ENCODE data around the gene LCN12. TPM values are rescaled to one million over a fixed set of nuclear protein-coding genes. Genes with fewer than 3 reads are reported as not detected.
A peak's percentile ranks its signal among the peaks of the same experiment; 100 is the strongest.
"Not testable (repeated sequence)": the region's sequence is repeated elsewhere in the genome, so short reads cannot be mapped to it uniquely, and the experiment has no call there.

Gene LCN12
- total and polyA plus RNA-seq, 12 donors = 0.74 to 17.9 (median 6.8) TPM

GRCh38 chr9:137004285-137004684, 52.2 kb downstream of the LCN12 start:
- intact Hi-C loops (cut with DNase I); DNase-seq; H3K27ac ChIP-seq; H3K27me3 ChIP-seq; ATAC-seq; H3K4me3 ChIP-seq: not testable (repeated sequence)
- Histone ChIP-seq H3K36me3 (peaks cover 0 to 14% (median 0%) of the 10 kb centered on the region in 9 donors), H3K4me1 (peaks cover 0 to 28% (median 0%) of the 10 kb centered on the region in 9 donors), H3K9me3 (peaks cover 0 to 13% (median 0%) of the 10 kb centered on the region in 11 donors)
- peak in 8 of 9 donors; percentile 13 to 50 (median 39) for TF ChIP-seq CTCF (IDR thresholded peaks at IDR 0.05)
- WGBS, 2 donors = 40 to 47% methylated on average over 17 of the region's 17 CpGs

Other genes with a start within 250 kb of the LCN12 start
Only the 30 nearest of the 33 such genes appear.
- 10 to 100 TPM in 3 of 10 donors, 1 to 10 TPM in 4, under 1 TPM in 3; 0.44 to 28.7 (median 1.7) TPM for gene LCN10, start 209.3 kb upstream of the LCN12 start, total RNA-seq
- 100 to 1,000 TPM in 1 of 2 donors, 10 to 100 TPM in 1; 34.0 to 144 TPM for gene LCN10, start 209.3 kb upstream of the LCN12 start, polyA plus RNA-seq
- gene LCN6, start 203.7 kb upstream of the LCN12 start, total RNA-seq = 10 to 100 TPM in 3 of 10 donors, 1 to 10 TPM in 7; 1.5 to 76.8 (median 3.5) TPM
- gene LCN6, start 203.7 kb upstream of the LCN12 start, polyA plus RNA-seq = 100 to 1,000 TPM in 1 of 2 donors, 10 to 100 TPM in 1; 95.6 to 261 TPM
- not detected for gene LCN8, start 194.0 kb upstream of the LCN12 start, total RNA-seq
- not detected for gene LCN8, start 194.0 kb upstream of the LCN12 start, polyA plus RNA-seq
- 10 to 100 TPM in 1 of 10 donors, 1 to 10 TPM in 1, under 1 TPM in 1, not detected in 7; 0.85 to 20.1 (median 1.3) TPM for gene LCN15, start 187.8 kb upstream of the LCN12 start, total RNA-seq
- gene LCN15, start 187.8 kb upstream of the LCN12 start, polyA plus RNA-seq = 1 to 10 TPM; 1.0 to 6.1 TPM
- gene TMEM141, start 160.9 kb upstream of the LCN12 start, total RNA-seq = 10 to 100 TPM; 48.1 to 83.4 (median 61.8) TPM
- 100 to 1,000 TPM in 1 of 2 donors, 10 to 100 TPM in 1; 95.6 to 107 TPM for gene TMEM141, start 160.9 kb upstream of the LCN12 start, polyA plus RNA-seq
- gene CCDC183, start 155.9 kb upstream of the LCN12 start, total RNA-seq = 1 to 10 TPM in 6 of 10 donors, under 1 TPM in 4; 0.56 to 2.4 (median 1.1) TPM
- gene CCDC183, start 155.9 kb upstream of the LCN12 start, polyA plus RNA-seq = 1 to 10 TPM in 1 of 2 donors, under 1 TPM in 1; 0.49 to 9.2 TPM
- 10 to 100 TPM; 61.6 to 91.2 (median 66.6) TPM for gene RABL6, start 144.3 kb upstream of the LCN12 start, total RNA-seq
- gene RABL6, start 144.3 kb upstream of the LCN12 start, polyA plus RNA-seq = 10 to 100 TPM; 60.5 to 97.4 TPM
- 1 to 10 TPM; 3.6 to 8.3 (median 5.9) TPM for gene AJM1, start 109.8 kb upstream of the LCN12 start, total RNA-seq
- gene AJM1, start 109.8 kb upstream of the LCN12 start, polyA plus RNA-seq = 1 to 10 TPM; 3.4 to 7.6 TPM
- 100 to 1,000 TPM; 310 to 376 (median 327) TPM for gene PHPT1, start 102.9 kb upstream of the LCN12 start, total RNA-seq
- gene PHPT1, start 102.9 kb upstream of the LCN12 start, polyA plus RNA-seq = 100 to 1,000 TPM; 354 to 650 TPM
- 10 to 100 TPM in 2 of 10 donors, 1 to 10 TPM in 8; 4.1 to 11.3 (median 8.3) TPM for gene MAMDC4, start 99.9 kb upstream of the LCN12 start, total RNA-seq
- 10 to 100 TPM in 1 of 2 donors, 1 to 10 TPM in 1; 8.0 to 45.4 TPM for gene MAMDC4, start 99.9 kb upstream of the LCN12 start, polyA plus RNA-seq
- 100 to 1,000 TPM; 289 to 375 (median 329) TPM for gene EDF1, start 86.0 kb upstream of the LCN12 start, total RNA-seq
- gene EDF1, start 86.0 kb upstream of the LCN12 start, polyA plus RNA-seq = 1,000 to 10,000 TPM in 1 of 2 donors, 100 to 1,000 TPM in 1; 624 to 1,058 TPM
- gene TRAF2, start 65.8 kb upstream of the LCN12 start, total RNA-seq = 10 to 100 TPM in 5 of 10 donors, 1 to 10 TPM in 5; 5.4 to 14.8 (median 9.7) TPM
- 10 to 100 TPM; 10.1 to 17.0 TPM for gene TRAF2, start 65.8 kb upstream of the LCN12 start, polyA plus RNA-seq
- 100 to 1,000 TPM; 118 to 169 (median 138) TPM for gene FBXW5, start 7.5 kb upstream of the LCN12 start, total RNA-seq
- 100 to 1,000 TPM; 177 to 215 TPM for gene FBXW5, start 7.5 kb upstream of the LCN12 start, polyA plus RNA-seq
- gene C8G, start 7.0 kb upstream of the LCN12 start, total RNA-seq = 10 to 100 TPM in 1 of 10 donors, 1 to 10 TPM in 9; 1.2 to 10.0 (median 2.4) TPM
- 1 to 10 TPM; 2.0 to 2.1 TPM for gene C8G, start 7.0 kb upstream of the LCN12 start, polyA plus RNA-seq
- gene PTGDS, start 25.2 kb downstream of the LCN12 start, total RNA-seq = 1,000 to 10,000 TPM; 1,129 to 5,119 (median 4,014) TPM
- 1,000 to 10,000 TPM; 2,970 to 3,711 TPM for gene PTGDS, start 25.2 kb downstream of the LCN12 start, polyA plus RNA-seq
- gene LCNL1, start 30.7 kb downstream of the LCN12 start, total RNA-seq = 10 to 100 TPM in 2 of 10 donors, 1 to 10 TPM in 8; 1.4 to 10.9 (median 6.4) TPM
- 10 to 100 TPM in 1 of 2 donors, under 1 TPM in 1; 0.10 to 10.3 TPM for gene LCNL1, start 30.7 kb downstream of the LCN12 start, polyA plus RNA-seq
- 10 to 100 TPM; 12.7 to 29.5 (median 16.1) TPM for gene PAXX, start 40.1 kb downstream of the LCN12 start, total RNA-seq
- 100 to 1,000 TPM in 1 of 2 donors, 10 to 100 TPM in 1; 51.7 to 131 TPM for gene PAXX, start 40.1 kb downstream of the LCN12 start, polyA plus RNA-seq
- gene CLIC3, start 44.3 kb downstream of the LCN12 start, total RNA-seq = 10 to 100 TPM in 1 of 10 donors, 1 to 10 TPM in 8, under 1 TPM in 1; 0.46 to 11.5 (median 3.0) TPM
- 10 to 100 TPM in 1 of 2 donors, 1 to 10 TPM in 1; 9.5 to 21.4 TPM for gene CLIC3, start 44.3 kb downstream of the LCN12 start, polyA plus RNA-seq
- gene ABCA2, start 76.0 kb downstream of the LCN12 start, total RNA-seq = 10 to 100 TPM; 23.6 to 42.6 (median 28.1) TPM
- gene ABCA2, start 76.0 kb downstream of the LCN12 start, polyA plus RNA-seq = 10 to 100 TPM; 16.0 to 46.7 TPM
- under 1 TPM in 5 of 10 donors, not detected in 5; 0.13 to 0.30 (median 0.15) TPM for gene FUT7, start 79.8 kb downstream of the LCN12 start, total RNA-seq
- gene FUT7, start 79.8 kb downstream of the LCN12 start, polyA plus RNA-seq = under 1 TPM; 0.07 to 0.15 TPM
- gene NPDC1, start 93.9 kb downstream of the LCN12 start, total RNA-seq = 10 to 100 TPM; 29.1 to 74.3 (median 52.6) TPM
- 100 to 1,000 TPM in 1 of 2 donors, 10 to 100 TPM in 1; 74.2 to 153 TPM for gene NPDC1, start 93.9 kb downstream of the LCN12 start, polyA plus RNA-seq
- 1 to 10 TPM in 8 of 10 donors, under 1 TPM in 2; 0.32 to 2.5 (median 1.6) TPM for gene ENTPD2, start 101.8 kb downstream of the LCN12 start, total RNA-seq
- gene ENTPD2, start 101.8 kb downstream of the LCN12 start, polyA plus RNA-seq = 1 to 10 TPM in 1 of 2 donors, under 1 TPM in 1; 0.96 to 3.3 TPM
- gene SAPCD2, start 118.3 kb downstream of the LCN12 start, total RNA-seq = 1 to 10 TPM in 1 of 10 donors, under 1 TPM in 8, not detected in 1; 0.06 to 1.1 (median 0.11) TPM
- gene SAPCD2, start 118.3 kb downstream of the LCN12 start, polyA plus RNA-seq = under 1 TPM; 0.15 to 0.23 TPM
- 10 to 100 TPM in 4 of 10 donors, 1 to 10 TPM in 6; 6.0 to 16.5 (median 8.5) TPM for gene UAP1L1, start 125.2 kb downstream of the LCN12 start, total RNA-seq
- gene UAP1L1, start 125.2 kb downstream of the LCN12 start, polyA plus RNA-seq = 10 to 100 TPM in 1 of 2 donors, 1 to 10 TPM in 1; 3.4 to 24.3 TPM
- 10 to 100 TPM; 16.9 to 27.7 (median 20.9) TPM for gene MAN1B1, start 134.7 kb downstream of the LCN12 start, total RNA-seq
- 10 to 100 TPM; 25.5 to 71.4 TPM for gene MAN1B1, start 134.7 kb downstream of the LCN12 start, polyA plus RNA-seq
- 100 to 1,000 TPM in 7 of 10 donors, 10 to 100 TPM in 3; 91.4 to 167 (median 118) TPM for gene DPP7, start 162.5 kb downstream of the LCN12 start, total RNA-seq
- gene DPP7, start 162.5 kb downstream of the LCN12 start, polyA plus RNA-seq = 100 to 1,000 TPM; 152 to 677 TPM
- gene GRIN1, start 186.9 kb downstream of the LCN12 start, total RNA-seq = not detected
- gene GRIN1, start 186.9 kb downstream of the LCN12 start, polyA plus RNA-seq = not detected
- gene LRRC26, start 217.8 kb downstream of the LCN12 start, total RNA-seq = not detected
- gene LRRC26, start 217.8 kb downstream of the LCN12 start, polyA plus RNA-seq = not detected
- not detected for gene TMEM210, start 219.8 kb downstream of the LCN12 start, total RNA-seq
- not detected for gene TMEM210, start 219.8 kb downstream of the LCN12 start, polyA plus RNA-seq
- gene ANAPC2, start 236.3 kb downstream of the LCN12 start, total RNA-seq = 10 to 100 TPM; 24.6 to 44.8 (median 27.7) TPM
- gene ANAPC2, start 236.3 kb downstream of the LCN12 start, polyA plus RNA-seq = 10 to 100 TPM; 23.7 to 69.6 TPM

Data from heart right ventricle (tissue), 16 donors.